Measurements from ENCODE around the gene SUFU. TPM values are rescaled to one million over a fixed set of nuclear protein-coding genes. Genes with fewer than 3 reads are reported as not detected.

The SUFU gene
- total RNA-seq, 1 donor from 2014 or later = 14.3 TPM

DNA sequence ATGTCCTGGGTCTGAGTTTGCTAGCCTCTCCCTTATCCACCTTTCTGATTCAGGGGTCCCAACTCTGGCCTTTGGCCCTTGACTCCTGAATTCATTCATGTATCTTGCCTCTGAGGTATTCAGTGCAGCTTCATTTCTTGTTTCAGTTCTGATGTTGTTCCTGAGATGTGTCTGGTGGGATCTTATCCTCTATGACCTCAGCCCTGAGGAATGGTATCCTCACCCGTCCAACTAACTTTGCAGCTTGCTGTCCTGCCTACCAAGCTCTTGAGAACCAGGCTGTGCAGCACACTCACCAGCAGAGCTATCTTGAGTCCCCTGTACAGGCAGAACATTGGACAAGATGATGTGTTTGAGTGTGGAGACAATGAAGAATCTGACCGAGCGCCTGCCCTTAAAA is 13.8 kb downstream of the SUFU start:
- H3K9me3 ChIP-seq = no peaks in the 10 kb centered on the region
- no peak overlapping the region for H3K27ac ChIP-seq
- intact Hi-C loops (cut with DNase I) = no loop called here
- TF ChIP-seq, protein P1, sequence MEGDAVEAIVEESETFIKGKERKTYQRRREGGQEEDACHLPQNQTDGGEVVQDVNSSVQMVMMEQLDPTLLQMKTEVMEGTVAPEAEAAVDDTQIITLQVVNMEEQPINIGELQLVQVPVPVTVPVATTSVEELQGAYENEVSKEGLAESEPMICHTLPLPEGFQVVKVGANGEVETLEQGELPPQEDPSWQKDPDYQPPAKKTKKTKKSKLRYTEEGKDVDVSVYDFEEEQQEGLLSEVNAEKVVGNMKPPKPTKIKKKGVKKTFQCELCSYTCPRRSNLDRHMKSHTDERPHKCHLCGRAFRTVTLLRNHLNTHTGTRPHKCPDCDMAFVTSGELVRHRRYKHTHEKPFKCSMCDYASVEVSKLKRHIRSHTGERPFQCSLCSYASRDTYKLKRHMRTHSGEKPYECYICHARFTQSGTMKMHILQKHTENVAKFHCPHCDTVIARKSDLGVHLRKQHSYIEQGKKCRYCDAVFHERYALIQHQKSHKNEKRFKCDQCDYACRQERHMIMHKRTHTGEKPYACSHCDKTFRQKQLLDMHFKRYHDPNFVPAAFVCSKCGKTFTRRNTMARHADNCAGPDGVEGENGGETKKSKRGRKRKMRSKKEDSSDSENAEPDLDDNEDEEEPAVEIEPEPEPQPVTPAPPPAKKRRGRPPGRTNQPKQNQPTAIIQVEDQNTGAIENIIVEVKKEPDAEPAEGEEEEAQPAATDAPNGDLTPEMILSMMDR (IDR thresholded peaks at IDR 0.05) = no peak
- no peak overlapping the region for H3K4me3 ChIP-seq
- ATAC-seq (no peak), DNase-seq (no peak)
- no peaks in the 10 kb centered on the region for H3K27me3 ChIP-seq (ENCODE audit: low read depth)
- H3K4me1 ChIP-seq = no peaks in the 10 kb centered on the region
- H3K36me3 ChIP-seq = peaks cover 38% of the 10 kb centered on the region

DNA sequence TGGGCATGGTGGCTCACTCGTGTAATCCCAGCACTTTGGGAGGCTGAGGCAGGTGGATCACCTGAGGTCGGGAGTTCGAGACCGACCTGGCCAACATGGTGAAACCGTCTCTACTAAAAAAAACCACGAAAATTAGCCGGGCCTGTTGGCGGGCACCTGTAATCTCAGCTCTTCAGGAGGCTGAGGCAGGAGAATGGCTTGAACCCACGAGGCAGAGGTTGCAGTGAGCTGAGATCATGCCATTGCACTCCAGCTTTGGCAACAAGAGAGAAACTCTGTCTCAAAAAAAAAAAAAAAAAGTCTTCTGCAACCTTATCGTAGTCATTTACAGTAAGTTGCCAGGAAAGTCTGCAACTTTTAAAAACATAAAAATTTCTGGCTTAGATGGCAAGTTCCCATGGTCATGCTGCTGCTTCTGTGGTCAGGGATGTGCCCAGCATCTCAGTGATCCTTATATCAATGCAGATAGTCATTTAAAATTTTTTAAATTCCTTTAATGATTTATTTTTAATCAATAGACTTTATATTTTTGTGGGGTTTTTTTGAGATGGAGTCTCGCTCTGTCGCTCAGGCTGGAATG is 15.6 kb downstream of the SUFU start:
- intact Hi-C loops (cut with DNase I) = no loop called here
- TF ChIP-seq, protein P1 (IDR thresholded peaks at IDR 0.05) = no peak
- Histone ChIP-seq H3K9me3 (no peaks in the 10 kb centered on the region), H3K27me3 (ENCODE audit: low read depth) (no peaks in the 10 kb centered on the region), H3K4me1 (no peaks in the 10 kb centered on the region), H3K27ac (no peak overlapping the region), H3K4me3 (no peak overlapping the region), H3K36me3 (peaks cover 35% of the 10 kb centered on the region)
- ATAC-seq (no peak), DNase-seq (no peak)

DNA sequence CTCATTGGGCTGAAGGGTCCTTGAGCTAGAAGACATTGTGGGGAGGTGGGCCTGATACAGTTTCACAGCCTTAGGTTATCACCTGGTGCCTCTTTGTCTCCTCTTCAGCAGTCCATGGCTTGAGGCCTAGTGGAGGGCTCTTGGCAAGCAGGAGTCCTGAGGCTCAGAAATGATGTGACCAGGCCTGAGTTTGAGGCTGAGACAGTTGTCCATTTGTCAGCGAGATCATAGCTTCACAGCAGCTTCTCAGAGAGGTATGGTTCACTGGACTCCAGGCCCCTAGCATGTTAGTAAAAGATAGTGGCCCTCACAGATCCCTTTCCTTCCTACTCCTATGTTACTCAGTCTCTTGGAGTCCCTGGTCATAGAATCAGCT is 19.1 kb downstream of the SUFU start:
- Histone ChIP-seq H3K4me1 (no peaks in the 10 kb centered on the region), H3K27me3 (ENCODE audit: low read depth) (no peaks in the 10 kb centered on the region), H3K4me3 (no peak overlapping the region), H3K9me3 (no peaks in the 10 kb centered on the region), H3K27ac (no peak overlapping the region), H3K36me3 (peaks cover 37% of the 10 kb centered on the region)
- no peak for DNase-seq
- TF ChIP-seq, protein P1 (IDR thresholded peaks at IDR 0.05) = no peak
- intact Hi-C loops (cut with DNase I) = no loop called here
- ATAC-seq = no peak

DNA sequence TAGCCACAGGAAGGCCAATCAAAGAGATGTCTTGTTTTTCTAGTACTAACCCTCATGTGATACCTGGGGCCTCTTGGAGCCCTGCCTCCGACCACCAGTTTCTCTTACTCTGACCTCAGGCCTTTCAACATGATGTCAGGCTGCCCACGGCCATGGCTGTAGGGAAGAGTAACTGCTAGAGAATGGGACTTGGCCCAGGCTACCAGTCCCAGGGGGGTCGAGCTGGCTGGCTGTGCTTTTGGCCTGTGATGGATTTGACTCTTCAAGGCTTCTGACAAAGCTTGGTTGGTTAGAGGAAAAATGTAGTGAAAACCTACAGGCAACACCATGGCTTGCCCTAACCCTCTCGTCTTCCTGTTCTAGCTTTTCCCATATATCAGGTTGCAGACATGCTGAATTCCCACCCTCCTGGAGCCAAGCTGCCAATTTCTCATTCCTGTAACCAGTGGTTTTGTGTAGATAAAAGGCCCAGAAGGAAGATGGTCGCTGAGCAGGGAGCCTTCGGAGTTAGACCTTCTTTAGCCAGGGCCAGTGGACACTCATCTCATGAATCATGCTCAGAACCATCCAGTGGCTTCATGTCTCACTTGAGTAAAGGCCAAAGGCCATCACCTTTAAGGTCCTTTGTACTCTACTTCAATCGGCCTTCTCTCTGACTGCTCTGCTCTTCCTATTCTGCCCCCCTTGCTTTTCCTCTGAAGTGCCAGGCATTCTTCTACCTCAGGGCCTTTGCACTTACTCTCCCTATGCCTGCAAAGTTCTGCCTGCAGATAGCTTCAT is 19.7 kb downstream of the SUFU start:
- no peaks in the 10 kb centered on the region for H3K9me3 ChIP-seq
- no peaks in the 10 kb centered on the region for H3K27me3 ChIP-seq (ENCODE audit: low read depth)
- ATAC-seq (no peak), DNase-seq (no peak)
- TF ChIP-seq, protein P1 (IDR thresholded peaks at IDR 0.05) = no peak
- no peak overlapping the region for H3K27ac ChIP-seq
- H3K36me3 ChIP-seq = peaks cover 40% of the 10 kb centered on the region
- no peak overlapping the region for H3K4me3 ChIP-seq
- H3K4me1 ChIP-seq = no peaks in the 10 kb centered on the region
- intact Hi-C loops (cut with DNase I) = no loop called here

DNA sequence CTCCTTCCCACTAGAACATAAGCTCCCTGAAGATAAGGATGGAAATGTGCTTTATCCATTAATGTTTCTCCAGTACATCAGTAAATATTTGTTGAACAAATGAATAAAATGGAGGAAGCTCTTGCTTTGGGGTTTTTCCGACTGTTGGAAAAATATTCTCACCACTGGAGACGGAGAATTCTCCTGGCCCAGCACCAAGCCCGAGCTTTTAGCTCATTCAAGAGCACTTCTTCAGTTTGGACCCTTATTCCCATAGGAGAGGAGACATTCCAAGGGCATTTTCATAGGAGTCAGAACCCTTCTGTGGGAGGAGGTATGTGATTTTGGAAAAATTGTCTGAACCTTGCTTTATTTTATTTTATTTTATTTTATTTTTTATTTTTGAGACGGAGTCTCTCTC is 21.0 kb downstream of the SUFU start:
- TF ChIP-seq, protein P1 (IDR thresholded peaks at IDR 0.05) = no peak
- no peaks in the 10 kb centered on the region for H3K9me3 ChIP-seq

More for the DNA sequence above, 21.0 kb downstream of the SUFU start:
- H3K36me3 ChIP-seq = peaks cover 40% of the 10 kb centered on the region
- no peaks in the 10 kb centered on the region for H3K4me1 ChIP-seq
- no peak for ATAC-seq
- no peaks in the 10 kb centered on the region for H3K27me3 ChIP-seq (ENCODE audit: low read depth)
- intact Hi-C loops (cut with DNase I) = no loop called here
- no peak overlapping the region for H3K27ac ChIP-seq
- no peak overlapping the region for H3K4me3 ChIP-seq
- no peak for DNase-seq
